NCI-H1105 (cell line): ENCODE data around the gene SH3BGRL2.

Source experiments
- DNase-seq: peaks from one replicate; lab custom pipeline; 2025; lab: John Stamatoyannopoulos, UW

The SH3BGRL2 gene

GRCh38 chr6:79699606-79700005, 68.5 kb downstream of the SH3BGRL2 start:
- no peak for DNase-seq

- no peak for DNase-seq
Observed at GRCh38 chr6:79702691-79703090, 71.6 kb downstream of the SH3BGRL2 start.

GRCh38 chr6:79704200-79704599, 73.1 kb downstream of the SH3BGRL2 start:
- no peak for DNase-seq

- no peak for DNase-seq
Observed at GRCh38 chr6:79705456-79705995, 74.4 kb downstream of the SH3BGRL2 start.

GRCh38 chr6:79706527-79706926, 75.4 kb downstream of the SH3BGRL2 start:
- DNase-seq = no peak

GRCh38 chr6:79707621-79708020, 76.5 kb downstream of the SH3BGRL2 start:
- DNase-seq = no peak

- DNase-seq = no peak
Observed at GRCh38 chr6:79708095-79708791, 77.1 kb downstream of the SH3BGRL2 start.

GRCh38 chr6:79710127-79710526, 79.0 kb downstream of the SH3BGRL2 start:
- no peak for DNase-seq

GRCh38 chr6:79711167-79711566, 80.0 kb downstream of the SH3BGRL2 start:
- DNase-seq = no peak

- DNase-seq = no peak
Observed at GRCh38 chr6:79712144-79712543, 81.0 kb downstream of the SH3BGRL2 start.

- DNase-seq = no peak
Observed at GRCh38 chr6:79712616-79713135, 81.5 kb downstream of the SH3BGRL2 start.

- DNase-seq = no peak
Observed at GRCh38 chr6:79713701-79714322, 82.7 kb downstream of the SH3BGRL2 start.

GRCh38 chr6:79717989-79718388, 86.9 kb downstream of the SH3BGRL2 start:
- no peak for DNase-seq

GRCh38 chr6:79718509-79719247, 87.5 kb downstream of the SH3BGRL2 start:
- no peak for DNase-seq

GRCh38 chr6:79719248-79719960, 88.3 kb downstream of the SH3BGRL2 start:
- DNase-seq = no peak

- no peak for DNase-seq
Observed at GRCh38 chr6:79724816-79725215, 93.7 kb downstream of the SH3BGRL2 start.

- no peak for DNase-seq
Observed at GRCh38 chr6:79731471-79731870, 100.3 kb downstream of the SH3BGRL2 start.

GRCh38 chr6:79733388-79733787, 102.3 kb downstream of the SH3BGRL2 start:
- no peak for DNase-seq

GRCh38 chr6:79734374-79734773, 103.2 kb downstream of the SH3BGRL2 start:
- DNase-seq = no peak

- DNase-seq = no peak
Observed at GRCh38 chr6:79735183-79735582, 104.1 kb downstream of the SH3BGRL2 start.

GRCh38 chr6:79737172-79737571, 106.0 kb downstream of the SH3BGRL2 start:
- DNase-seq = no peak

- no peak for DNase-seq
Observed at GRCh38 chr6:79742030-79742429, 110.9 kb downstream of the SH3BGRL2 start.
